Endothelial cell of umbilical vein (primary cell): Measurements from ENCODE around the gene TENT4A. TPM values are rescaled to one million over a fixed set of nuclear protein-coding genes. Genes with fewer than 3 reads are reported as not detected.

ENCODE experiments used
- BruUV-seq: library from RNA; stranded (reverse); fragments of 400-500 nt; replicated peaks from 2 replicates; lab custom pipeline; 2021; lab: Mats Ljungman, UMichigan
- CTCF ChIA-PET: fragments of 300-600, 350-600 bp; sonication (Branson Sonifier 250); formaldehyde crosslinking; loops from one replicate; lab custom pipeline; 2021; ENCODE audit warnings: antibody characterized with exemption, inconsistent platforms; lab: Charles Lee
- POLR2A ChIA-PET: fragments of 300-600, 350-600 bp; sonication (Branson Sonifier 250); formaldehyde crosslinking; loops from one replicate; lab custom pipeline; 2021; ENCODE audit warnings: antibody characterized with exemption, inconsistent platforms; lab: Charles Lee
- DNase-seq: peaks from one replicate; pipeline ENCODE4 v3.0.0-alpha.2; 2011; ENCODE audit warnings: low read depth, low spot score
- FAIRE-seq: peaks from 2 replicates; lab custom pipeline; 2011; peaks lifted over from hg19 to GRCh38; lab: Jason Lieb, UNC
- H2AFZ ChIP-seq: 2 replicates; pipeline ENCODE4 v1.6.0; 2012; ENCODE audit warnings: low read depth, low read length, control low read depth, inconsistent platforms
- H3K27ac ChIP-seq: 2 replicates; pipeline ENCODE4 v1.5.1; 2011; ENCODE audit warnings: low read depth, mild to moderate bottlenecking, control low read depth, low read length, moderate library complexity; ENCODE audit not compliant: insufficient read depth
- H3K27me3 ChIP-seq, 2 experiments: 2 replicates each; pipeline versions ENCODE4 v1.6.0 to v1.6.1; 2011; ENCODE audit warnings: low read length in 2 of 2, mixed read lengths in 1 of 2; ENCODE audit not compliant: control insufficient read depth in 2 of 2, insufficient read depth in 2 of 2
- H3K36me3 ChIP-seq, 2 experiments: 2 replicates in 1 of 2; 3 replicates in 1 of 2; pipeline ENCODE4 v1.5.1; 2011; ENCODE audit warnings: low read length in 2 of 2, mild to moderate bottlenecking in 1 of 2, moderate library complexity in 1 of 2; ENCODE audit not compliant: control insufficient read depth in 2 of 2, insufficient read depth in 2 of 2; ENCODE audit errors: extremely low read depth in 1 of 2
- H3K4me1 ChIP-seq: 3 replicates; pipeline ENCODE4 v1.5.1; 2011; ENCODE audit warnings: mild to moderate bottlenecking, low read length; ENCODE audit not compliant: control insufficient read depth, insufficient read depth; ENCODE audit errors: extremely low read depth
- H3K4me2 ChIP-seq: 2 replicates; pipeline ENCODE4 v1.6.1; 2011; ENCODE audit warnings: low read length, control low read depth, mixed read lengths; ENCODE audit not compliant: insufficient read depth
- H3K4me3 ChIP-seq, 3 experiments: fragments of 200-600 bp in 1 of 3; sonication (generic), shearing (Covaris generic) in 1 of 3; replicated peaks in 1 of 3; 2 replicates each; pipeline ENCODE4 v1.5.1; 2011 to 2016; ENCODE audit warnings: control low read depth in 3 of 3, low read length in 3 of 3, mild to moderate bottlenecking in 2 of 3, inconsistent platforms in 1 of 3, low read depth in 1 of 3, moderate library complexity in 1 of 3; ENCODE audit not compliant: insufficient read depth in 1 of 3
- H3K79me2 ChIP-seq: 2 replicates; pipeline ENCODE4 v1.6.0; 2012; ENCODE audit warnings: low read length, inconsistent platforms; ENCODE audit not compliant: control insufficient read depth, insufficient read depth
- H3K9ac ChIP-seq: replicated peaks from 2 replicates; pipeline ENCODE3; 2011; ENCODE audit warnings: low read length, control low read depth; ENCODE audit not compliant: insufficient read depth; ENCODE audit errors: extremely low read depth
- H3K9me1 ChIP-seq: replicated peaks from 3 replicates; pipeline ENCODE4 v1.6.0; 2011; ENCODE audit warnings: mild to moderate bottlenecking, low read length; ENCODE audit not compliant: control insufficient read depth, insufficient read depth; ENCODE audit errors: extremely low read depth
- H3K9me3 ChIP-seq: replicated peaks from 2 replicates; pipeline ENCODE4 v1.5.1; 2012; ENCODE audit warnings: low read length, inconsistent platforms; ENCODE audit not compliant: control insufficient read depth, insufficient read depth
- H4K20me1 ChIP-seq: replicated peaks from 2 replicates; pipeline ENCODE3; 2011; ENCODE audit warnings: mild to moderate bottlenecking, low read length; ENCODE audit not compliant: control insufficient read depth, insufficient read depth; ENCODE audit errors: extremely low read depth
- GATA2 ChIP-seq: IDR thresholded peaks from 2 replicates; pipeline ENCODE4 v1.7.0; 2011; ENCODE audit warnings: low read depth, mild to moderate bottlenecking, moderate library complexity, mixed read lengths, low read length; ENCODE audit not compliant: insufficient read length, insufficient read depth
- JUN ChIP-seq: IDR thresholded peaks from 2 replicates; pipeline ENCODE4 v1.6.1; 2011; ENCODE audit warnings: borderline replicate concordance, low read depth; ENCODE audit not compliant: insufficient read length, insufficient read depth
- MYC ChIP-seq: IDR thresholded peaks from one replicate; pipeline ENCODE4 v1.6.1; 2011; ENCODE audit warnings: mild to moderate bottlenecking, low read depth, low read length
- POLR2A ChIP-seq: IDR thresholded peaks from 2 replicates; pipeline ENCODE4 v1.6.1; 2012; ENCODE audit warnings: low read depth, mild to moderate bottlenecking, control low read depth, low read length
- POLR2AphosphoS5 ChIP-seq: IDR thresholded peaks from 2 replicates; pipeline ENCODE4 v1.6.1; 2012; ENCODE audit warnings: low read depth, mild to moderate bottlenecking, control low read depth, low read length, moderate library complexity; ENCODE audit not compliant: insufficient read depth
- dilution Hi-C: fragments of 300-500 bp; cut with MboI; formaldehyde crosslinking; loops from one replicate; pipeline ENCODE4 v1.15.0; 2019; ENCODE audit warnings: low sequenced_read_pairs; ENCODE audit not compliant: extremely low pct_ligation_motif_present
- intact Hi-C: fragments of 100-400 bp; cut with micrococcal nuclease; formaldehyde crosslinking; loops from one replicate; pipeline ENCODE4 v1.10.0; 2022
- polyA plus RNA-seq, 4 experiments: library from polyadenylated mRNA; depleted of rRNA in 3 of 4; stranded (reverse) in 3 of 4; unstranded in 1 of 4; fragments of >200 nt; gene quantifications; 2 replicates each; pipeline versions ENCODE4 v1.2.1 to v1.2.3, GENCODE V29; 2011 to 2012; ENCODE audit warnings: missing spikeins in 1 of 4
- total RNA-seq: library from RNA; stranded (reverse); gene quantifications from 2 replicates; pipeline ENCODE4 v1.2.3, GENCODE V29; 2021
- TF ChIP-seq, protein P1 (sequence below): IDR thresholded peaks from 2 replicates; pipeline ENCODE4 v1.6.1; 2011; ENCODE audit not compliant: insufficient read depth, insufficient read length
- TF ChIP-seq, protein P2 (sequence below), 2 donors: IDR thresholded peaks; 1 replicate in 1 of 2; 2 replicates in 1 of 2; pipeline ENCODE4 v1.5.1; 2011; ENCODE audit warnings: low read length in 2 of 2, mild to moderate bottlenecking in 2 of 2, moderate library complexity in 2 of 2, control low read depth in 1 of 2, inconsistent platforms in 1 of 2, low read depth in 1 of 2; ENCODE audit not compliant: insufficient read depth in 1 of 2; ENCODE audit errors: extremely low read depth in 1 of 2

Gene TENT4A
- total and polyA plus RNA-seq, 2 donors (not counting 3 experiments of a cell fraction or from before 2014, with no cell fraction given): 10.2 to 35.4 TPM

DNA sequence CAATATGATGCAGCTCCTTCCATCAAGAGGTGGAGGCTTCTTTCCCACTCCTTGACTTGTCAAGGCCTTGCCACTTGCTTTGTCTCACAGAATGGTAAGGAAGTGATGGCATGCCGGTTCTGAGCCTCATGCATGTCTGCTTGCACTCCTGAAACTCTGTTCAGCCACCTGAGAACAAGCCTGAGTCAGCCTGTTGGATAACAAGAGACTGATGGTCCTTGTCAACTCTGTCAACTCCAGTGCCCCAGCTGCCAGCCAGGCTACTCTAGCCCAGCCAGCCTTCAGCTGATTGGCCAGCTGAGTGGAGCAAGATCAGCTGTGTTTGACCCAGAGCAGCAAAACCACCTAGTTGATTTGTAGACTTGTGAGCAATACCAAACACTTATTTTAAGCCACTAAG, 4.4 kb upstream of the TENT4A start:
- TF ChIP-seq GATA2: no peak
- no peak for TF ChIP-seq POLR2AphosphoS5
- TF ChIP-seq, protein P1, sequence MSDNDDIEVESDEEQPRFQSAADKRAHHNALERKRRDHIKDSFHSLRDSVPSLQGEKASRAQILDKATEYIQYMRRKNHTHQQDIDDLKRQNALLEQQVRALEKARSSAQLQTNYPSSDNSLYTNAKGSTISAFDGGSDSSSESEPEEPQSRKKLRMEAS: no peak
- TF ChIP-seq JUN: no peak
- TF ChIP-seq POLR2A: no peak

DNA sequence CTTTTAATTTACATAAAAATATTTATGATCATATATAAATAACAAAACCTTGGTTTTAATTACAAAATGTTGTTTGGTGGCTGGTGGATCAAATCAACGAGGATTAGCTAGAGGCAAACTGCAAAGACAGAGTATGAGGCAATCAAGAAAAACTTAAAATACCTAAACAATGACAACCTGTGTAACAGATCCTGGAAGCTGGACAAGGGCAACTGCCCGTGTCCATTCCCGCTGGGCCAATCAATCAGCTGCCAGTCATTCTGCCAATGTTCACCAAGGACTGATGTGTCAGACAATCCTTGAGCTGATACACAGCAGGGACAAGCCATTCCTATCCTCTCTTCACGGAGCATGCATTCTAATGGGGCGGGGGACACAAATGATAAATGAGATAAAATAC, 3.2 kb upstream of the TENT4A start:
- Histone ChIP-seq H3K9ac (no peak overlapping the region), H3K9me3 (no peaks in the 10 kb centered on the region), H3K27me3 (no peaks in the 10 kb centered on the region), H3K79me2 (peaks cover 10% of the 10 kb centered on the region), H3K4me2 (no peak overlapping the region), H3K9me1 (no peaks in the 10 kb centered on the region), H3K36me3 (no peaks in the 10 kb centered on the region), H3K4me1 (peaks cover 4% of the 10 kb centered on the region), H4K20me1 (no peaks in the 10 kb centered on the region), H2AFZ (no peak overlapping the region), H3K27ac (no peak overlapping the region), H3K4me3 (no peak overlapping the region)
- ChIA-PET CTCF (no interaction called here), POLR2A (no interaction called here)
- no TSS peak for BruUV-seq
- intact Hi-C loops (no loop called here), dilution Hi-C loops (no loop called here)
- TF ChIP-seq MYC: no peak
- no peak for TF ChIP-seq JUN
- TF ChIP-seq, protein P2, sequence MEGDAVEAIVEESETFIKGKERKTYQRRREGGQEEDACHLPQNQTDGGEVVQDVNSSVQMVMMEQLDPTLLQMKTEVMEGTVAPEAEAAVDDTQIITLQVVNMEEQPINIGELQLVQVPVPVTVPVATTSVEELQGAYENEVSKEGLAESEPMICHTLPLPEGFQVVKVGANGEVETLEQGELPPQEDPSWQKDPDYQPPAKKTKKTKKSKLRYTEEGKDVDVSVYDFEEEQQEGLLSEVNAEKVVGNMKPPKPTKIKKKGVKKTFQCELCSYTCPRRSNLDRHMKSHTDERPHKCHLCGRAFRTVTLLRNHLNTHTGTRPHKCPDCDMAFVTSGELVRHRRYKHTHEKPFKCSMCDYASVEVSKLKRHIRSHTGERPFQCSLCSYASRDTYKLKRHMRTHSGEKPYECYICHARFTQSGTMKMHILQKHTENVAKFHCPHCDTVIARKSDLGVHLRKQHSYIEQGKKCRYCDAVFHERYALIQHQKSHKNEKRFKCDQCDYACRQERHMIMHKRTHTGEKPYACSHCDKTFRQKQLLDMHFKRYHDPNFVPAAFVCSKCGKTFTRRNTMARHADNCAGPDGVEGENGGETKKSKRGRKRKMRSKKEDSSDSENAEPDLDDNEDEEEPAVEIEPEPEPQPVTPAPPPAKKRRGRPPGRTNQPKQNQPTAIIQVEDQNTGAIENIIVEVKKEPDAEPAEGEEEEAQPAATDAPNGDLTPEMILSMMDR (IDR thresholded peaks at IDR 0.05; ENCODE audit: extremely low read depth in 1 of 2, insufficient read depth in 1 of 2, low read depth in 1 of 2, low read length in 2 of 2): no peak
- no peak for TF ChIP-seq GATA2
- TF ChIP-seq POLR2AphosphoS5: no peak
- FAIRE-seq: no peak
- no peak for DNase-seq

More for the DNA sequence above, 4.4 kb upstream of the TENT4A start:
- no TSS peak for BruUV-seq
- dilution Hi-C loops: no loop called here
- peaks cover 3% of the 10 kb centered on the region for H3K4me1 ChIP-seq
- no peak overlapping the region for H3K27ac ChIP-seq
- H3K36me3 ChIP-seq: no peaks in the 10 kb centered on the region
- no peak overlapping the region for H2AFZ ChIP-seq
- H3K9ac ChIP-seq: no peak overlapping the region
- intact Hi-C loops: no loop called here
- no peaks in the 10 kb centered on the region for H4K20me1 ChIP-seq
- no peak overlapping the region for H3K4me3 ChIP-seq
- ChIA-PET CTCF (interaction anchor here (1.0 kb wide), 1 partner anchor 36 kb away, joined by 3 read pairs; no protein-coding TSS in a partner anchor), POLR2A (no interaction called here)
- no peaks in the 10 kb centered on the region for H3K27me3 ChIP-seq
- H3K79me2 ChIP-seq: no peaks in the 10 kb centered on the region
- H3K4me2 ChIP-seq: no peak overlapping the region
- FAIRE-seq: no peak
- H3K9me1 ChIP-seq: no peaks in the 10 kb centered on the region
- no peaks in the 10 kb centered on the region for H3K9me3 ChIP-seq
- DNase-seq: no peak
